ENCODE results near the gene CDH6. TPM values are rescaled to one million over a fixed set of nuclear protein-coding genes. Genes with fewer than 3 reads are reported as not detected.

The CDH6 gene
- total RNA-seq, 1 donor from 2014 or later, result 233 TPM

- peaks cover 22% of the 10 kb centered on the region for H3K27me3 Mint-ChIP-seq (ENCODE audit: low read depth)
- H3K4me1 Mint-ChIP-seq, result peaks cover 39% of the 10 kb centered on the region
- peaks cover 2% of the 10 kb centered on the region for H3K36me3 Mint-ChIP-seq (ENCODE audit: low read depth)
- no peak overlapping the region for H3K27ac Mint-ChIP-seq (ENCODE audit: unreplicated experiment)
- H3K9me3 Mint-ChIP-seq, result peaks cover 6% of the 10 kb centered on the region
- H3K4me3 Mint-ChIP-seq, result no peak overlapping the region
- TF ChIP-seq, protein P1, sequence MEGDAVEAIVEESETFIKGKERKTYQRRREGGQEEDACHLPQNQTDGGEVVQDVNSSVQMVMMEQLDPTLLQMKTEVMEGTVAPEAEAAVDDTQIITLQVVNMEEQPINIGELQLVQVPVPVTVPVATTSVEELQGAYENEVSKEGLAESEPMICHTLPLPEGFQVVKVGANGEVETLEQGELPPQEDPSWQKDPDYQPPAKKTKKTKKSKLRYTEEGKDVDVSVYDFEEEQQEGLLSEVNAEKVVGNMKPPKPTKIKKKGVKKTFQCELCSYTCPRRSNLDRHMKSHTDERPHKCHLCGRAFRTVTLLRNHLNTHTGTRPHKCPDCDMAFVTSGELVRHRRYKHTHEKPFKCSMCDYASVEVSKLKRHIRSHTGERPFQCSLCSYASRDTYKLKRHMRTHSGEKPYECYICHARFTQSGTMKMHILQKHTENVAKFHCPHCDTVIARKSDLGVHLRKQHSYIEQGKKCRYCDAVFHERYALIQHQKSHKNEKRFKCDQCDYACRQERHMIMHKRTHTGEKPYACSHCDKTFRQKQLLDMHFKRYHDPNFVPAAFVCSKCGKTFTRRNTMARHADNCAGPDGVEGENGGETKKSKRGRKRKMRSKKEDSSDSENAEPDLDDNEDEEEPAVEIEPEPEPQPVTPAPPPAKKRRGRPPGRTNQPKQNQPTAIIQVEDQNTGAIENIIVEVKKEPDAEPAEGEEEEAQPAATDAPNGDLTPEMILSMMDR (conservative IDR thresholded peaks at IDR 0.05), result no peak
- no peak for DNase-seq (ENCODE audit: low read depth, low spot score)
Measured at GRCh38 chr5:31172881-31173280, 20.6 kb upstream of the CDH6 start.

DNA sequence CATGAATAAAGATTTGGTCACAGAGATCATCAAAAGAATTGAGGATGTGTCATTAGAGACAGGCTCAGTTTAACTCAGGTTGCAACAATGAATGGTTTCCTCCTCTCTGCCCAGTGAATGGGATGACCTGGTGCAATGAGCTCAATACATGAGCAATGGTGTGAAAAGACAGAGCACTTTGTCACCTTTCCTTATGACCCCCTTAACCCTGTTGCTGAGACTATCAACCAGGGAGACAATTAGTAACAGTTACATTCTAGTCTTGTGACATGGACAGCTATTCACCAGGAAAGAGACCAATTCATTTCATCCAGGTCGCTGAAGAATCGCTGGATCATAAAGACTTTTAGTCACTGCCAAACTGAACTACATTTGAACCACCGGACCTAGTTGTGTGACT, 19.9 kb upstream of the CDH6 start:
- Mint-ChIP-seq H3K4me3 (no peak overlapping the region), H3K36me3 (ENCODE audit: low read depth) (peaks cover 2% of the 10 kb centered on the region), H3K27me3 (ENCODE audit: low read depth) (peaks cover 16% of the 10 kb centered on the region), H3K4me1 (peaks cover 39% of the 10 kb centered on the region), H3K9me3 (peaks cover 6% of the 10 kb centered on the region), H3K27ac (ENCODE audit: unreplicated experiment) (no peak overlapping the region)
- TF ChIP-seq, protein P1 (conservative IDR thresholded peaks at IDR 0.05), result no peak
- no peak for DNase-seq (ENCODE audit: low read depth, low spot score)

DNA sequence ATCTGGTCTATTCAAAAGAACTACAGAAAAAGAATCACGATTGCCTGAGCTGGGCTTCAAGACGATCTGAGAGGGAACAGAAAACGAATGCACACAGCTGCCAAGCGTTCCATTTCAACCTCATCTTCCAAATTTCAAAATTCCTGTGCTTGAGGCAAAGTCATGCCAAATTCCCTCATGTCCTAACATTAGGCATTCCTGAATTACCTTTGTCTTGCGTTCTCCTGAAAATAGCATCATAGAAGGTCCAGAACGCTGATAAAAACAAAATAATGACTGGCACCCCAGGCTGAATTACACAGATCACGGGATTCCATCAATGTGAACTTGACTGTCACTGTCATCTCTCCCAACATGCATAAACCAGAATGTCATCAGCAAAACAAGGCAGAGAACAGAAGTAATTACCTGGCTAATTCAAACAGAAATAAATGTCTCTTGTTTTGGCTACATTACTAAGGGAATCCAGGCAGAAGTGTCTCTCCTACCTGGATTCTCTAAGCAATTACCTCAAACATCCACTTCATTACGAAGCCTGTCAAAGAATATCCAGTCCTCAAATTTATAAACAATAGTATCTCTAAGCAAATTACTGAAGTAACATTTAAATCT, 12.0 kb upstream of the CDH6 start:
- no peak for DNase-seq (ENCODE audit: low read depth, low spot score)
- H3K36me3 Mint-ChIP-seq (ENCODE audit: low read depth), result peaks cover 5% of the 10 kb centered on the region
- peaks cover 22% of the 10 kb centered on the region for H3K4me1 Mint-ChIP-seq

GRCh38 chr5:31182136-31182535, 11.3 kb upstream of the CDH6 start:
- TF ChIP-seq, protein P1 (conservative IDR thresholded peaks at IDR 0.05), result no peak
- Mint-ChIP-seq H3K27ac (ENCODE audit: unreplicated experiment) (no peak overlapping the region), H3K9me3 (peaks cover 13% of the 10 kb centered on the region), H3K4me3 (no peak overlapping the region), H3K27me3 (ENCODE audit: low read depth) (peaks cover 18% of the 10 kb centered on the region), H3K4me1 (peaks cover 28% of the 10 kb centered on the region), H3K36me3 (ENCODE audit: low read depth) (peaks cover 5% of the 10 kb centered on the region)
- DNase-seq (ENCODE audit: low read depth, low spot score), result no peak

More for the DNA sequence above, 12.0 kb upstream of the CDH6 start:
- Mint-ChIP-seq H3K9me3 (peaks cover 9% of the 10 kb centered on the region), H3K27me3 (ENCODE audit: low read depth) (peaks cover 18% of the 10 kb centered on the region), H3K27ac (ENCODE audit: unreplicated experiment) (no peak overlapping the region), H3K4me3 (no peak overlapping the region)
- TF ChIP-seq, protein P1 (conservative IDR thresholded peaks at IDR 0.05), result no peak

- H3K36me3 Mint-ChIP-seq (ENCODE audit: low read depth), result peaks cover 5% of the 10 kb centered on the region
- peaks cover 8% of the 10 kb centered on the region for H3K9me3 Mint-ChIP-seq
- TF ChIP-seq, protein P1 (conservative IDR thresholded peaks at IDR 0.05), result no peak
- H3K27ac Mint-ChIP-seq (ENCODE audit: unreplicated experiment), result no peak overlapping the region
- peaks cover 18% of the 10 kb centered on the region for H3K27me3 Mint-ChIP-seq (ENCODE audit: low read depth)
- H3K4me3 Mint-ChIP-seq, result no peak overlapping the region
- DNase-seq (ENCODE audit: low read depth, low spot score), result no peak
- H3K4me1 Mint-ChIP-seq, result peaks cover 43% of the 10 kb centered on the region
Measured at GRCh38 chr5:31185951-31186350, 7.5 kb upstream of the CDH6 start.

All from neural crest cell (in vitro differentiated cells).